K562 (cell line): ENCODE data around the gene APOL2. TPM values are rescaled to one million over a fixed set of nuclear protein-coding genes. Genes with fewer than 3 reads are reported as not detected.
A peak's percentile ranks its signal among the peaks of the same experiment; 100 is the strongest.
"Not testable (repeated sequence)": the region's sequence is repeated elsewhere in the genome, so short reads cannot be mapped to it uniquely, and the experiment has no call there.

Source experiments
- ATAC-seq: fragments of 200-7000 bp; cut with Tn5 transposase; 3 replicates; pipeline ENCODE4 v1.9.1; 2020; ENCODE audit warnings: moderate library complexity
- BruUV-seq: library from RNA; stranded (reverse); fragments of 400-500 nt; replicated peaks from 2 replicates; lab custom pipeline; 2021; lab: Mats Ljungman, UMichigan
- CTCF ChIA-PET: fragments of 300-600 bp; formaldehyde crosslinking; extraction: SDS; loops from one replicate; lab custom pipeline; 2021; ENCODE audit warnings: low intra/inter-chr PET ratio; lab: Yijun Ruan, JAX
- POLR2A ChIA-PET: fragments of 300-600, 350-650 bp; sonication (Branson Sonifier 250); formaldehyde crosslinking; extraction: SDS; loops from one replicate; lab custom pipeline; 2021; ENCODE audit warnings: antibody characterized with exemption, inconsistent platforms; lab: Yijun Ruan, JAX
- DNase-seq, 4 experiments: peaks; one replicate each; pipeline versions ENCODE4 v3.0.0 to v3.0.0-alpha.2; 2011 to 2018; ENCODE audit warnings: low spot score in 3 of 4, mixed read lengths in 3 of 4; ENCODE audit errors: extremely low read depth in 1 of 4
- FAIRE-seq: peaks from 2 replicates; lab custom pipeline; 2011; peaks lifted over from hg19 to GRCh38; lab: Jason Lieb, UNC
- H2AFZ ChIP-seq: 2 replicates; pipeline ENCODE4 v1.6.0; 2011; ENCODE audit warnings: low read depth, low read length, control low read depth, inconsistent platforms
- H3K27ac ChIP-seq: fragments of 200-600 bp; 3 replicates; pipeline ENCODE4 v1.8.0; 2011; ENCODE audit warnings: low read depth, mild to moderate bottlenecking, control low read depth, inconsistent platforms, low read length, moderate library complexity, mixed read lengths; ENCODE audit errors: extremely low read depth
- H3K27me3 ChIP-seq, 2 experiments: fragments of 300-600 bp in 1 of 2; 2 replicates in 1 of 2; 3 replicates in 1 of 2; pipeline versions ENCODE4 v1.6.0 to v1.8.0; 2011; ENCODE audit warnings: inconsistent platforms in 2 of 2, low read length in 2 of 2, mild to moderate bottlenecking in 1 of 2, mixed read lengths in 1 of 2, moderate library complexity in 1 of 2; ENCODE audit not compliant: control insufficient read depth in 2 of 2, insufficient read depth in 2 of 2
- H3K36me3 ChIP-seq: fragments of 300-600 bp; 3 replicates; pipeline ENCODE4 v1.8.0; 2011; ENCODE audit warnings: mild to moderate bottlenecking, low read length, inconsistent platforms; ENCODE audit not compliant: control insufficient read depth, insufficient read depth
- H3K4me1 ChIP-seq, 2 experiments: fragments of 200-600 bp in 1 of 2; replicated peaks in 1 of 2; 2 replicates in 1 of 2; 3 replicates in 1 of 2; pipeline versions ENCODE4 v1.5.1 to v1.8.0; 2011; ENCODE audit warnings: inconsistent platforms in 2 of 2, low read length in 2 of 2, mild to moderate bottlenecking in 1 of 2, mixed read lengths in 1 of 2, moderate library complexity in 1 of 2; ENCODE audit not compliant: control insufficient read depth in 2 of 2, insufficient read depth in 2 of 2
- H3K4me2 ChIP-seq: 2 replicates; pipeline ENCODE4 v1.6.1; 2011; ENCODE audit warnings: low read length, control low read depth, inconsistent platforms, mixed read lengths; ENCODE audit not compliant: insufficient read depth
- H3K4me3 ChIP-seq: fragments of 200-600 bp; sonication (generic), shearing (Covaris generic); 2 replicates; pipeline ENCODE4 v1.5.1; 2016; ENCODE audit warnings: control low read depth, inconsistent platforms
- H3K79me2 ChIP-seq: fragments of 200-600 bp; 3 replicates; pipeline ENCODE4 v1.8.0; 2011; ENCODE audit warnings: low read length, inconsistent platforms; ENCODE audit not compliant: control insufficient read depth, insufficient read depth
- H3K9ac ChIP-seq, 2 experiments: 2 replicates each; pipeline versions ENCODE4 v1.6.0 to v1.6.1; 2011; ENCODE audit warnings: low read depth in 2 of 2, low read length in 2 of 2, control low read depth in 1 of 2, inconsistent platforms in 1 of 2, mild to moderate bottlenecking in 1 of 2, mixed read lengths in 1 of 2; ENCODE audit not compliant: insufficient read depth in 1 of 2
- H3K9me1 ChIP-seq: one replicate; pipeline ENCODE4 v1.6.0; 2011; ENCODE audit warnings: inconsistent platforms, mild to moderate bottlenecking, low read length, moderate library complexity; ENCODE audit not compliant: control insufficient read depth, insufficient read depth
- H3K9me3 ChIP-seq: replicated peaks from 2 replicates; pipeline ENCODE4 v1.5.1; 2011; ENCODE audit warnings: low read depth, low read length, inconsistent platforms; ENCODE audit not compliant: control insufficient read depth, insufficient read depth
- H4K20me1 ChIP-seq: replicated peaks from 2 replicates; pipeline ENCODE4 v1.6.1; 2011; ENCODE audit warnings: low read length, inconsistent platforms, mixed read lengths; ENCODE audit not compliant: control insufficient read depth, insufficient read depth
- CTCF ChIP-seq, 3 experiments: IDR thresholded peaks in 2 of 3; conservative IDR thresholded peaks in 1 of 3; 2 replicates each; pipeline ENCODE4 v1.5.1; 2011 to 2012; ENCODE audit warnings: low read length in 3 of 3, mild to moderate bottlenecking in 3 of 3, control low read depth in 2 of 3, improper control_type of control experiment in 1 of 3, inconsistent platforms in 1 of 3, low read depth in 1 of 3, mixed read lengths in 1 of 3, moderate library complexity in 1 of 3; ENCODE audit not compliant: insufficient read depth in 2 of 3
- NFIC ChIP-seq: fragments of 450-650 bp; IDR thresholded peaks from 2 replicates; pipeline ENCODE4 v1.6.1; 2017; ENCODE audit warnings: mild to moderate bottlenecking, inconsistent platforms
- SAFB2 ChIP-seq: fragments of 200-400 bp; formaldehyde crosslinking; IDR thresholded peaks from 2 replicates; pipeline ENCODE4 v1.6.1; 2018; ENCODE audit warnings: borderline replicate concordance, low read length, low read depth, moderate library complexity; ENCODE audit not compliant: severe bottlenecking
- SAP30 ChIP-seq: fragments of 200-600 bp; sonication (generic); IDR thresholded peaks from 2 replicates; pipeline ENCODE4 v1.6.1; 2012; ENCODE audit warnings: borderline replicate concordance, low read depth, mild to moderate bottlenecking, moderate library complexity, low read length, control low read depth, inconsistent platforms; ENCODE audit not compliant: insufficient read depth, poor library complexity, severe bottlenecking
- ZBTB26 ChIP-seq: fragments of 450-650 bp; formaldehyde crosslinking; IDR thresholded peaks from 2 replicates; pipeline ENCODE4 v1.4.0; 2022; ENCODE audit warnings: missing genetic modification characterization
- ZKSCAN8 ChIP-seq: fragments of 200-800 bp; sonication (Bioruptor generic); IDR thresholded peaks from 2 replicates; pipeline ENCODE4 v1.6.1; 2016; ENCODE audit warnings: missing genetic modification characterization, missing compliant biosample characterization
- ZNF184 ChIP-seq: sonication (generic); formaldehyde crosslinking; IDR thresholded peaks from 2 replicates; pipeline ENCODE4 v1.5.0; 2020; ENCODE audit warnings: missing genetic modification reagents
- WGBS: fragments of 100-300 bp; shearing (Covaris generic); methylation state at CpG from one replicate; pipeline ENCODE4 v1.1.6; 2016; ENCODE audit warnings: low coverage, mixed read lengths; ENCODE audit not compliant: insufficient coverage; ENCODE audit errors: missing lambda C conversion rate; 5-methylcytosine and 5-hydroxymethylcytosine counted together
- in situ Hi-C: fragments of 300-500 bp; cut with MboI; formaldehyde crosslinking; loops from 4 replicates; pipeline ENCODE4 v1.15.0; 2018; ENCODE audit warnings: inconsistent platforms, mixed read lengths
- intact Hi-C: fragments of 100-400 bp; cut with micrococcal nuclease; formaldehyde crosslinking; loops from 2 replicates; pipeline ENCODE4 v1.14.2; 2022
- polyA plus RNA-seq, 8 experiments: library from polyadenylated mRNA; depleted of rRNA in 4 of 8; stranded (reverse) in 5 of 8; unstranded in 3 of 8; fragments of >200 nt; fragmentation: Nextera tagmentation in 2 of 8; fragmentation: Illumina TruSeq in 1 of 8; extraction: Ambion mirVana in 2 of 8; extraction: Trizol in 1 of 8; gene quantifications; 2 replicates each; pipeline versions ENCODE4 v1.2.1 to v1.2.3, GENCODE V29; 2011 to 2014; ENCODE audit warnings: inconsistent platforms in 1 of 8, missing spikeins in 1 of 8
- total RNA-seq, 7 experiments: library from RNA; depleted of rRNA in 6 of 7; stranded (reverse); fragments of >200 nt in 6 of 7; fragmentation: Illumina TruSeq in 2 of 7; extraction: Trizol in 2 of 7; gene quantifications; 2 replicates each; pipeline versions ENCODE4 v1.2.1 to v1.2.3, GENCODE V29; 2011 to 2021; ENCODE audit warnings: low replicate concordance in 1 of 7

APOL2 gene
- total and polyA plus RNA-seq, 9 of the 15 experiments (the other 6 are each of a cell fraction or from before 2014, with no cell fraction given): 2.7 to 10.6 (median 8.9) TPM

GRCh38 chr22:36202906-36203305 is 36.4 kb downstream of the APOL2 start:
- not testable (repeated sequence) for FAIRE-seq

DNA sequence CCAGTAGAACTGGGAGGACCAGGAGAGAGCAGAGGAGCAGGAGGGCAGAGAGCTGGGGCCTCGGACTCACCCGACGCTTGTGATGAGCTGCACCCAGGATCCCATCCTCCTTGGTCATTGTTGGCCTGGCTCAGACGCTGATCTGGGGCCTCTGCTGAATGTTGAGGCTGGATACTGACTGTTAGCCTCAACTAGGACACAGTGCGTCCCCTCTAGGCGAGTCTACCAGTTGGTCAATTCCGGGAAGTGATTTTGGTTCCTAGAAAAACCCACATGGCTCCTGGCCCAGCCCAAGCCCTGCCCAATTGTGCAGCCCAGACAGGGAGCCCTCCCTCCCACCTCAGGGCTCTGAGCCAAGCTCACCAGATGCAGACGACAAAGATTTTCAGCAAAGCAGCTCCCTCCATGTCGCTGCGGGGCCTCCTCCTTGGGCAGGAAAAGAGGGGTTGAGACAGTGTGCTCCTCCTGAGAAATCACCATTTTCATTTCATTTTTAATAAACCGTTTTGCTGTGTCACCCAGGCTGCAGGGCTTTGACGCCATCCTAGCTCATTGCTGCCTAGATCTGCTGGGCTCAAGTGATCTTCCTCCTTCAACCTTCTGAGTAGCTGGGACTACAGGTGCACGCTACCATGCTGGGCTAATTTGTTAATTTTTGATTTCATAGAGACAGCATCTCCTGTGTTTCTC is 37.6 kb downstream of the APOL2 start, which contains the start of gene APOL4:
Gene APOL4, minus strand, starts transcription at position 180 of the 690 bp plus-strand sequence. Its CDS starts 75 bp downstream, at position 105.
- peak within 1 kb of the TSS; percentile 80 for H3K27ac ChIP-seq
- H3K4me2 ChIP-seq: peak within 1 kb of the TSS; percentile 71
- H3K79me2 ChIP-seq: peaks cover 18% of the 10 kb centered on the region
- H3K4me1 ChIP-seq: peaks cover 40 to 42% of the 10 kb centered on the region in 2 experiments; a peak in 4 of 5 replicates
- no TSS peak for BruUV-seq
- FAIRE-seq: peak; percentile 96
- POLR2A ChIA-PET: interaction anchor here (0.6 to 1.9 kb wide), 4 partner anchors 9 to 371 kb away, joined by 3 to 5 read pairs (median 3); no protein-coding TSS in a partner anchor
- intact Hi-C loops (no loop called here), in situ Hi-C loops (no loop called here)
- H3K36me3 ChIP-seq: peaks cover 10% of the 10 kb centered on the region; the same call in 1 of the 3 replicates
- H3K9ac ChIP-seq: peak within 1 kb of the TSS; percentile 69 to 90
- H4K20me1 ChIP-seq: no peaks in the 10 kb centered on the region
- CTCF ChIA-PET: interaction anchor here (0.6 kb wide), 1 partner anchor 32 kb away, joined by 4 read pairs; no protein-coding TSS in a partner anchor
- peak within 1 kb of the TSS; percentile 35 for H3K4me3 ChIP-seq
- no peaks in the 10 kb centered on the region for H3K9me1 ChIP-seq
- peak; percentile 58 to 93 (median 71) for DNase-seq
- ATAC-seq: peak; percentile 81
- peak within 1 kb of the TSS; percentile 84 for H2AFZ ChIP-seq
- no peaks in the 10 kb centered on the region for H3K9me3 ChIP-seq
- no peaks in the 10 kb centered on the region for H3K27me3 ChIP-seq
- WGBS: 1% methylated on average over 11 of the region's 13 CpGs
- peak in 1 of 3 experiments; percentile 35; a peak in 1 of 6 replicates for TF ChIP-seq CTCF (IDR thresholded peaks at IDR 0.05 in 2 of 3, conservative IDR thresholded peaks at IDR 0.05 in 1 of 3; ENCODE audit: insufficient read depth in 2 of 3, low read depth in 1 of 3, low read length in 3 of 3)
- TF ChIP-seq SAFB2: no peak
- no peak for TF ChIP-seq ZBTB26
- TF ChIP-seq ZNF184 (CRISPR knock-in tag): no peak
- no peak for TF ChIP-seq ZKSCAN8 (CRISPR knock-in tag)
- TF ChIP-seq SAP30: no peak

More at GRCh38 chr22:36202906-36203305, 36.4 kb downstream of the APOL2 start:
- Histone ChIP-seq H3K4me1 (peaks cover 30 to 31% of the 10 kb centered on the region in 2 experiments; a peak in 4 of 5 replicates), H3K79me2 (peaks cover 18% of the 10 kb centered on the region), H2AFZ (0 out of 2 replicates have a peak overlapping the region, but pooled peaks have one; percentile 16)
- in situ Hi-C loops, intact Hi-C loops, H3K4me2 ChIP-seq, H3K9ac ChIP-seq, H3K27me3 ChIP-seq, H3K36me3 ChIP-seq, CTCF ChIA-PET, H3K4me3 ChIP-seq, ATAC-seq, H3K9me3 ChIP-seq, BruUV-seq, H4K20me1 ChIP-seq, H3K9me1 ChIP-seq, H3K27ac ChIP-seq: not testable (repeated sequence)
- 28% methylated on average over 7 of the region's 8 CpGs for WGBS
- peak in 1 of 4 experiments; percentile 37 for DNase-seq
- TF ChIP-seq ZNF184 (CRISPR knock-in tag) (peak; percentile 88), NFIC (peak; percentile 78)
- POLR2A ChIA-PET: interaction anchor here (0.8 to 1.9 kb wide), 3 partner anchors 9 to 12 kb away, joined by 3 to 5 read pairs (median 3); no protein-coding TSS in a partner anchor
